Measurements from ENCODE around the gene PDILT. TPM values are rescaled to one million over a fixed set of nuclear protein-coding genes. Genes with fewer than 3 reads are reported as not detected.
"Not testable (repeated sequence)": the region's sequence is repeated elsewhere in the genome, so short reads cannot be mapped to it uniquely, and the experiment has no call there.

PDILT gene, protein sequence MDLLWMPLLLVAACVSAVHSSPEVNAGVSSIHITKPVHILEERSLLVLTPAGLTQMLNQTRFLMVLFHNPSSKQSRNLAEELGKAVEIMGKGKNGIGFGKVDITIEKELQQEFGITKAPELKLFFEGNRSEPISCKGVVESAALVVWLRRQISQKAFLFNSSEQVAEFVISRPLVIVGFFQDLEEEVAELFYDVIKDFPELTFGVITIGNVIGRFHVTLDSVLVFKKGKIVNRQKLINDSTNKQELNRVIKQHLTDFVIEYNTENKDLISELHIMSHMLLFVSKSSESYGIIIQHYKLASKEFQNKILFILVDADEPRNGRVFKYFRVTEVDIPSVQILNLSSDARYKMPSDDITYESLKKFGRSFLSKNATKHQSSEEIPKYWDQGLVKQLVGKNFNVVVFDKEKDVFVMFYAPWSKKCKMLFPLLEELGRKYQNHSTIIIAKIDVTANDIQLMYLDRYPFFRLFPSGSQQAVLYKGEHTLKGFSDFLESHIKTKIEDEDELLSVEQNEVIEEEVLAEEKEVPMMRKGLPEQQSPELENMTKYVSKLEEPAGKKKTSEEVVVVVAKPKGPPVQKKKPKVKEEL
- not detected in 2 replicates for total RNA-seq (2021)
- long read RNA-seq = 0 reads

DNA sequence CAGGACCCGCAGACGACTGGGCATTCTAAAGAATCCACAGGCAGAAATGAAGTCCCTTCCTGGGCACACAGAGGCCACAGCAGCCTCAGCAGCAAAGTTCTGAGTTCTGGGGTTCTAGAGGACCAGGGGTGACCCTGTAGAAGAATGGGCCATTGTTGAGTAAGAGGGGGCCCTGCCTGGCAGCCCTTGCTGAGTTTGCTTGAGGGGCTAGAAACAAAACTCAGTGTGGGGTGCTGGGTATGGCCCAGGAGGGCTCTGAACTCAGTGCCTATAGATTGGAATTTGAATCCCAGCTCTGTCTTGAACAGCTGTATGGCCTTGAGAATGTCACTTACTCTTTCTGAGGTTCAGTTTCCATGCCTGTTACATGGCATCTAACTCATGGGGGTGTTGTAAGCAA is at the start of gene PDILT:
Gene PDILT, minus strand, starts transcription at position 101 of the 400 bp plus-strand sequence. CDS start 5,437 bp downstream, outside the sequence.
- no peaks in the 10 kb centered on the region for H3K36me3 Mint-ChIP-seq (ENCODE audit: insufficient read depth in 1 of 3, low read depth in 3 of 3)
- Histone ChIP-seq H3K23ac (ENCODE audit: insufficient read length, low read depth, low read length) (no peak within 1 kb of the TSS), H4K5ac (ENCODE audit: insufficient read length, low read depth, low read length) (no peak within 1 kb of the TSS), H3K27me3 (ENCODE audit: insufficient read depth, low read length) (no peaks in the 10 kb centered on the region), H3K14ac (ENCODE audit: insufficient read depth, low read length) (no peak within 1 kb of the TSS), H3K23me2 (ENCODE audit: insufficient read length, low read depth, low read length, poor library complexity, severe bottlenecking) (no peaks in the 10 kb centered on the region), H3K79me2 (ENCODE audit: insufficient read depth, low read length) (no peaks in the 10 kb centered on the region), H3K18ac (ENCODE audit: insufficient read length, low read depth, low read length) (no peak within 1 kb of the TSS), H3T11ph (ENCODE audit: low read length) (no peak within 1 kb of the TSS), H4K91ac (ENCODE audit: insufficient read length, low read depth, low read length) (no peak within 1 kb of the TSS), H2BK15ac (ENCODE audit: low read depth, low read length) (no peak within 1 kb of the TSS), H2BK12ac (ENCODE audit: insufficient read length, low read depth, low read length) (no peak within 1 kb of the TSS), H2AK5ac (ENCODE audit: insufficient read length, low read length) (no peak within 1 kb of the TSS), H3K4me2 (ENCODE audit: insufficient read depth, insufficient read length, low read length) (no peak within 1 kb of the TSS), H2BK5ac (ENCODE audit: insufficient read length, low read length) (no peak within 1 kb of the TSS), H4K20me1 (ENCODE audit: control insufficient read depth, insufficient read depth, insufficient read length) (no peaks in the 10 kb centered on the region), H3K79me1 (ENCODE audit: insufficient read depth, low read depth, low read length, poor library complexity, severe bottlenecking) (no peaks in the 10 kb centered on the region), H2BK20ac (ENCODE audit: low read depth, low read length, poor library complexity, severe bottlenecking) (no peak within 1 kb of the TSS), H4K8ac (replicated peaks; ENCODE audit: insufficient read length, low read depth, low read length) (no peak within 1 kb of the TSS), H3K9ac (ENCODE audit: extremely low read depth, insufficient read length, low read length) (no peak within 1 kb of the TSS), H2BK120ac (ENCODE audit: low read depth, low read length, poor library complexity, severe bottlenecking) (peak within 1 kb of the TSS; percentile 36), H3K9me3 (ENCODE audit: control insufficient read depth, low read depth, low read length) (no peaks in the 10 kb centered on the region), H3K4ac (ENCODE audit: low read depth, low read length) (no peak within 1 kb of the TSS), H3K27ac (ENCODE audit: insufficient read length, low read depth, low read length) (no peak within 1 kb of the TSS), H2AFZ (ENCODE audit: low read length) (no peak within 1 kb of the TSS), H3K56ac (ENCODE audit: insufficient read length, low read depth, low read length) (no peak within 1 kb of the TSS), H3K4me1 (ENCODE audit: insufficient read depth, low read length) (no peaks in the 10 kb centered on the region; the same call in 1 of the 2 replicates)
- WGBS (ENCODE audit: extremely low coverage, insufficient read length, low lambda C conversion rate) = no CpG with 5 or more reads among the region's 2 CpGs
- no peaks in the 10 kb centered on the region for H3K9me3 Mint-ChIP-seq
- H3K27ac Mint-ChIP-seq = no peak within 1 kb of the TSS
- TF ChIP-seq, protein P1, sequence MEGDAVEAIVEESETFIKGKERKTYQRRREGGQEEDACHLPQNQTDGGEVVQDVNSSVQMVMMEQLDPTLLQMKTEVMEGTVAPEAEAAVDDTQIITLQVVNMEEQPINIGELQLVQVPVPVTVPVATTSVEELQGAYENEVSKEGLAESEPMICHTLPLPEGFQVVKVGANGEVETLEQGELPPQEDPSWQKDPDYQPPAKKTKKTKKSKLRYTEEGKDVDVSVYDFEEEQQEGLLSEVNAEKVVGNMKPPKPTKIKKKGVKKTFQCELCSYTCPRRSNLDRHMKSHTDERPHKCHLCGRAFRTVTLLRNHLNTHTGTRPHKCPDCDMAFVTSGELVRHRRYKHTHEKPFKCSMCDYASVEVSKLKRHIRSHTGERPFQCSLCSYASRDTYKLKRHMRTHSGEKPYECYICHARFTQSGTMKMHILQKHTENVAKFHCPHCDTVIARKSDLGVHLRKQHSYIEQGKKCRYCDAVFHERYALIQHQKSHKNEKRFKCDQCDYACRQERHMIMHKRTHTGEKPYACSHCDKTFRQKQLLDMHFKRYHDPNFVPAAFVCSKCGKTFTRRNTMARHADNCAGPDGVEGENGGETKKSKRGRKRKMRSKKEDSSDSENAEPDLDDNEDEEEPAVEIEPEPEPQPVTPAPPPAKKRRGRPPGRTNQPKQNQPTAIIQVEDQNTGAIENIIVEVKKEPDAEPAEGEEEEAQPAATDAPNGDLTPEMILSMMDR (conservative IDR thresholded peaks at IDR 0.05) = no peak
- H3K4me3 Mint-ChIP-seq = no peak within 1 kb of the TSS
- DNase-seq = no peak
- H3K27me3 Mint-ChIP-seq (ENCODE audit: low read depth) = no peaks in the 10 kb centered on the region
- peaks cover 2 to 10% of the 10 kb centered on the region in 2 experiments; a peak in 3 of 4 replicates for H3K4me1 Mint-ChIP-seq

DNA sequence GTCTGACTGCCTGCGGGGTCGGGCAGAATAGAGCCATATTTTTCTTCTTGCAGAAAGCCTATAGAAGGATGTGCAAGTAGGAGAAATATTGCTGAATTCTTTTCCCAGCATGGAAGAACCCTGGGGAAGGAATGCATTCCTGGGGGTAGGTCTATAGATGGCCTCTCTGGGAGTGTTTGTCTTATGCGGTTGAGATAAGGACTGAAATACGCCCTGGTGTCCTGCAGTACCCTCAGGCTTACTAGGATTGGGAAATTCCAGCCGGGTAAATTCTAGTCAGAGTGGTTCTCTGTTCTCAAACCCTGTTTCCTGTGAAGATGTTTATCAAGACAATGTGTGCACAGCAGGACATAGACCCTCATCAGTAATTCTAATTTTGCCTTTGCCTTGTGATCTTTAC is 49.1 kb upstream of the PDILT start:
- H3K27me3 Mint-ChIP-seq (ENCODE audit: low read depth); H2BK20ac ChIP-seq (ENCODE audit: low read depth, low read length, poor library complexity, severe bottlenecking): not testable (repeated sequence)

More for the DNA sequence above, 49.1 kb upstream of the PDILT start:
- not testable (repeated sequence) for H3K9ac ChIP-seq (ENCODE audit: extremely low read depth, insufficient read length, low read length); H3K9me3 Mint-ChIP-seq; H2AFZ ChIP-seq (ENCODE audit: low read length); H2BK5ac ChIP-seq (ENCODE audit: insufficient read length, low read length); H3K9me3 ChIP-seq (ENCODE audit: control insufficient read depth, low read depth, low read length); H3K4ac ChIP-seq (ENCODE audit: low read depth, low read length); H3K14ac ChIP-seq (ENCODE audit: insufficient read depth, low read length); H3K79me2 ChIP-seq (ENCODE audit: insufficient read depth, low read length); H3K18ac ChIP-seq (ENCODE audit: insufficient read length, low read depth, low read length); H2BK12ac ChIP-seq (ENCODE audit: insufficient read length, low read depth, low read length); H3K36me3 Mint-ChIP-seq (ENCODE audit: insufficient read depth in 1 of 3, low read depth in 3 of 3); H3K23me2 ChIP-seq (ENCODE audit: insufficient read length, low read depth, low read length, poor library complexity, severe bottlenecking); H3K23ac ChIP-seq (ENCODE audit: insufficient read length, low read depth, low read length); H4K5ac ChIP-seq (ENCODE audit: insufficient read length, low read depth, low read length); H2BK120ac ChIP-seq (ENCODE audit: low read depth, low read length, poor library complexity, severe bottlenecking); H3K4me1 ChIP-seq (ENCODE audit: insufficient read depth, low read length); H3K27ac ChIP-seq (ENCODE audit: insufficient read length, low read depth, low read length); DNase-seq; H4K8ac ChIP-seq (replicated peaks; ENCODE audit: insufficient read length, low read depth, low read length); H2AK5ac ChIP-seq (ENCODE audit: insufficient read length, low read length); H3K56ac ChIP-seq (ENCODE audit: insufficient read length, low read depth, low read length); H3K4me3 Mint-ChIP-seq; H3K4me2 ChIP-seq (ENCODE audit: insufficient read depth, insufficient read length, low read length); H3K27ac Mint-ChIP-seq; H3K4me1 Mint-ChIP-seq; H4K20me1 ChIP-seq (ENCODE audit: control insufficient read depth, insufficient read depth, insufficient read length); H3K79me1 ChIP-seq (ENCODE audit: insufficient read depth, low read depth, low read length, poor library complexity, severe bottlenecking); H3T11ph ChIP-seq (ENCODE audit: low read length); H3K27me3 ChIP-seq (ENCODE audit: insufficient read depth, low read length); H4K91ac ChIP-seq (ENCODE audit: insufficient read length, low read depth, low read length); H2BK15ac ChIP-seq (ENCODE audit: low read depth, low read length)
- WGBS (ENCODE audit: extremely low coverage, insufficient read length, low lambda C conversion rate) = no CpG with 5 or more reads among the region's 5 CpGs

Measured in H9 (cell line).